Lung microvascular endothelial cell (primary cell): ENCODE measurements around the gene INPP5J. TPM values are rescaled to one million over a fixed set of nuclear protein-coding genes. Genes with fewer than 3 reads are reported as not detected.
"Not testable (repeated sequence)": the region's sequence is repeated elsewhere in the genome, so short reads cannot be mapped to it uniquely, and the experiment has no call there.

Experiments used
- DNase-seq, 2 donors: peaks; one replicate each; pipeline versions ENCODE4 v3.0.0 to v3.0.0-alpha.2; 2010; ENCODE audit warnings: low read depth in 2 of 2
- total RNA-seq: library from RNA; depleted of rRNA; stranded (reverse); fragments of >200 nt; gene quantifications from 2 replicates; pipeline ENCODE4 v1.2.1, GENCODE V29; 2014

Gene INPP5J
- total RNA-seq, 1 donor from 2014 or later, result under 0.01 TPM

GRCh38 chr22:31148953-31149627 lies 26.3 kb downstream of the INPP5J start:
- DNase-seq, result peak; percentile 82 to 84

GRCh38 chr22:31150615-31151014 lies 27.8 kb downstream of the INPP5J start:
- DNase-seq, result no peak

GRCh38 chr22:31151872-31152271 lies 29.1 kb downstream of the INPP5J start:
- DNase-seq, result no peak

GRCh38 chr22:31153357-31153756 lies 30.6 kb downstream of the INPP5J start:
- no peak for DNase-seq

GRCh38 chr22:31154975-31155374 lies 32.2 kb downstream of the INPP5J start:
- no peak for DNase-seq

- DNase-seq, result peak in 1 of 2 donors; percentile 48
Observed at GRCh38 chr22:31155422-31155821, 32.7 kb downstream of the INPP5J start.

GRCh38 chr22:31160328-31160978 lies 37.7 kb downstream of the INPP5J start:
- DNase-seq, result peak; percentile 44 to 45

GRCh38 chr22:31161386-31161785 lies 38.6 kb downstream of the INPP5J start:
- DNase-seq, result no peak

GRCh38 chr22:31162015-31162765 lies 39.4 kb downstream of the INPP5J start:
- no peak for DNase-seq

- DNase-seq, result no peak
Observed at GRCh38 chr22:31170971-31171370, 48.2 kb downstream of the INPP5J start.

GRCh38 chr22:31171734-31172133 lies 49.0 kb downstream of the INPP5J start:
- DNase-seq, result not testable (repeated sequence)

GRCh38 chr22:31173386-31174145 lies 50.8 kb downstream of the INPP5J start:
- peak in 1 of 2 donors; percentile 85 for DNase-seq

- DNase-seq, result no peak
Observed at GRCh38 chr22:31176923-31177322, 54.2 kb downstream of the INPP5J start.

GRCh38 chr22:31177420-31178162 lies 54.8 kb downstream of the INPP5J start:
- peak in 1 of 2 donors; percentile 21 for DNase-seq

GRCh38 chr22:31178859-31179258 lies 56.1 kb downstream of the INPP5J start:
- no peak for DNase-seq

GRCh38 chr22:31179345-31179744 lies 56.6 kb downstream of the INPP5J start:
- DNase-seq, result no peak

GRCh38 chr22:31184015-31184414 lies 61.2 kb downstream of the INPP5J start:
- no peak for DNase-seq
